MCF 10A (cell line): ENCODE measurements around the gene OLFM1. TPM values are rescaled to one million over a fixed set of nuclear protein-coding genes. Genes with fewer than 3 reads are reported as not detected.

Experiments used
- BruUV-seq: library from RNA; stranded (reverse); fragments of 400-500 nt; replicated peaks from 2 replicates; lab custom pipeline; 2021; lab: Mats Ljungman, UMichigan
- CTCF ChIA-PET: fragments of 300-600 bp; sonication (Branson Sonifier 250); formaldehyde crosslinking; extraction: SDS; loops from one replicate; lab custom pipeline; 2021; ENCODE audit warnings: antibody characterized with exemption, inconsistent platforms; lab: Yijun Ruan, JAX
- POLR2A ChIA-PET: fragments of 300-600, 350-650 bp; sonication (Branson Sonifier 250); formaldehyde crosslinking; extraction: SDS; loops from one replicate; lab custom pipeline; 2020; ENCODE audit warnings: antibody characterized with exemption, inconsistent platforms; lab: Yijun Ruan, JAX
- DNase-seq: peaks from one replicate; pipeline ENCODE4 v3.0.0-alpha.2; 2018; ENCODE audit not compliant: unreplicated experiment
- H3K27ac Mint-ChIP-seq: one replicate; pipeline ENCODE4 v1.8.0; 2022; ENCODE audit warnings: mild to moderate bottlenecking, low read depth, mixed read lengths; ENCODE audit not compliant: unreplicated experiment
- H3K27me3 Mint-ChIP-seq: one replicate; pipeline ENCODE4 v1.8.0; 2022; ENCODE audit warnings: mixed read lengths; ENCODE audit not compliant: insufficient read depth, unreplicated experiment
- H3K36me3 Mint-ChIP-seq: one replicate; pipeline ENCODE4 v1.8.0; 2022; ENCODE audit warnings: mild to moderate bottlenecking, moderate library complexity, mixed read lengths; ENCODE audit not compliant: insufficient read depth, unreplicated experiment
- H3K4me1 Mint-ChIP-seq: one replicate; pipeline ENCODE4 v1.8.0; 2022; ENCODE audit warnings: mixed read lengths; ENCODE audit not compliant: insufficient read depth, unreplicated experiment
- H3K4me3 Mint-ChIP-seq: one replicate; pipeline ENCODE4 v1.8.0; 2022; ENCODE audit warnings: mild to moderate bottlenecking, moderate library complexity, mixed read lengths; ENCODE audit not compliant: unreplicated experiment
- H3K9me3 Mint-ChIP-seq: one replicate; pipeline ENCODE4 v1.8.0; 2022; ENCODE audit warnings: mixed read lengths; ENCODE audit not compliant: unreplicated experiment
- intact Hi-C: fragments of 100-400 bp; cut with micrococcal nuclease; formaldehyde crosslinking; loops from 2 replicates; pipeline ENCODE4 v1.14.1; 2022
- total RNA-seq: library from RNA; stranded (reverse); gene quantifications from 2 replicates; pipeline ENCODE4 v1.2.3, GENCODE V29; 2022
- TF ChIP-seq, protein P1 (sequence below): fragments of 200-600 bp; IDR thresholded peaks from one replicate; pipeline ENCODE4 v1.8.0; 2022; ENCODE audit warnings: antibody characterized with exemption, mild to moderate bottlenecking; ENCODE audit not compliant: unreplicated experiment

OLFM1 gene
- total RNA-seq, 1 experiment from 2014 or later, result not detected

DNA sequence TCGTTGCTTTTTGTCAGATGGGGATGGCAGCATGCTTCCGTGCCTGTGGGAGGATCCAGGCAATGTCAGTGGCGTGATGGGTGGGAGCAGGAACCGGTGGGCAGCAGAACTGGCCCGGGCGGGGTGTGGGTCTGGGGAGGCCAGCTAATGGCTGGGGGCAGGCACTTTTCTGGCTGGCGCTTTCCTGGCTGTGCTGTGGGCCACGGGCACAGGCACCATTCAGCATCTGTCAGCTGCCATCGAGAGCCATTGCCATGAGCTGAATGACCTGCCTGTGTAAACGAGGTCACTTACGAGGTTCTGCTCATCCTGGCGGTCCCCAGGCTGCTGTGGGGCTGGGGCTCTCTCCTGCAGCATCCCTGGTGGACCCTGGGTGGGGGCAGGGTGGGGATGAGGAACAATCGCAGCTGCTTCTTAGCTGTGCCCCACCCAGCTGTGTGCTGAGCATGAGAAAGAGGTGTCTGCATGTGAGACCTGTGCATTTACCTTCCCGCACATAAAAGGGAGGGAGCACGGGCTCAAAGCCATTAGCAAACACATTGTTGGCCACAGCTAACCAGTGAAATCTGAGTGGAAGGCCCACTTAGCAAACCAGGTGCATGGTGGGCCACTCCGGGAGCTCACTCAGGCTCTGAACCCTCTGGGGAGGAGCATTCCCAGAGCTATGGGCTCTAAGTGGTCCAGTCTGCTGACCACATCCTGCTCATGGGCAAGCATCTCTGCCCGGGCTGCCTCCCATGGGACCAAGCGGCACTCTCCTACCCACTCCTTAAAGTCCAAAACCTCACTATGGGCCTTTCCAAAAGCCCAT, 41.3 kb upstream of the OLFM1 start:
- intact Hi-C loops, result no loop called here

DNA sequence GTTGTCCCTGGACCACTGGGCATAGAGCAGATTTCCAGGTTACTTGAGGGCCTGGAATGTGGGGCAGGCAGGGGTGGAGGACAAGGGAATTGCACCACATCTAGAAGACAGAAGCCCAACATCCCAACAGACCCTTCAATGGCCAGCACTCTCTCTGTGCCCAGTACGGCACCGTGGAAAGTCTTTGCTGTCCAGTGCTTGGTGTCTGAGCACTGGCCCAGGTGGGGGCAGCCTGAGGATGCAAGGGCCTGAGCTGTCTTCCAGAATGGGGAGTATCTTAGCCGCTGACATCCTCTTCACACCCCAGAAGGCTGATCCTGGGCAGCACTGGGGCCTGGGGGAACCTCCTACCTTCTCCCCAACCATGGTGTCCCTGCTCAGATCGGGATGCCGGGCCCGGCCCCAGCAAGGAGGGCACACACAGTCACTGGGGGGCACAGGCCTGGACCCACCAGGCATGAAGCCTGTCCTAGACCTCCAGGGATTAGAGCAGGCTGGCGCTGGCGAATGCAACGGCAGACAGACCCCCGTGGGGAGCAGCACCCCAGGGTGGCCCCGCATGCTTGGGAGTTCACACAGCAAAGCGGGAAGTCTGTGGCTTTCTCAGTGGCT, 40.6 kb upstream of the OLFM1 start:
- Mint-ChIP-seq H3K9me3 (no peaks in the 10 kb centered on the region), H3K36me3 (no peaks in the 10 kb centered on the region), H3K27me3 (peaks cover 69% of the 10 kb centered on the region), H3K4me1 (no peaks in the 10 kb centered on the region), H3K4me3 (no peak overlapping the region), H3K27ac (no peak overlapping the region)
- DNase-seq, result no peak
- TF ChIP-seq, protein P1, sequence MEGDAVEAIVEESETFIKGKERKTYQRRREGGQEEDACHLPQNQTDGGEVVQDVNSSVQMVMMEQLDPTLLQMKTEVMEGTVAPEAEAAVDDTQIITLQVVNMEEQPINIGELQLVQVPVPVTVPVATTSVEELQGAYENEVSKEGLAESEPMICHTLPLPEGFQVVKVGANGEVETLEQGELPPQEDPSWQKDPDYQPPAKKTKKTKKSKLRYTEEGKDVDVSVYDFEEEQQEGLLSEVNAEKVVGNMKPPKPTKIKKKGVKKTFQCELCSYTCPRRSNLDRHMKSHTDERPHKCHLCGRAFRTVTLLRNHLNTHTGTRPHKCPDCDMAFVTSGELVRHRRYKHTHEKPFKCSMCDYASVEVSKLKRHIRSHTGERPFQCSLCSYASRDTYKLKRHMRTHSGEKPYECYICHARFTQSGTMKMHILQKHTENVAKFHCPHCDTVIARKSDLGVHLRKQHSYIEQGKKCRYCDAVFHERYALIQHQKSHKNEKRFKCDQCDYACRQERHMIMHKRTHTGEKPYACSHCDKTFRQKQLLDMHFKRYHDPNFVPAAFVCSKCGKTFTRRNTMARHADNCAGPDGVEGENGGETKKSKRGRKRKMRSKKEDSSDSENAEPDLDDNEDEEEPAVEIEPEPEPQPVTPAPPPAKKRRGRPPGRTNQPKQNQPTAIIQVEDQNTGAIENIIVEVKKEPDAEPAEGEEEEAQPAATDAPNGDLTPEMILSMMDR, result no peak
- ChIA-PET POLR2A (interaction anchor here (0.6 kb wide), 1 partner anchor 15 kb away, joined by 3 read pairs; no protein-coding TSS in a partner anchor), CTCF (no interaction called here)
- no TSS peak for BruUV-seq
- intact Hi-C loops, result no loop called here

More for the DNA sequence above, 41.3 kb upstream of the OLFM1 start:
- Mint-ChIP-seq H3K4me1 (no peaks in the 10 kb centered on the region), H3K27me3 (peaks cover 76% of the 10 kb centered on the region), H3K9me3 (no peaks in the 10 kb centered on the region), H3K36me3 (no peaks in the 10 kb centered on the region), H3K27ac (no peak overlapping the region), H3K4me3 (no peak overlapping the region)
- no TSS peak for BruUV-seq
- CTCF ChIA-PET, result no interaction called here
- no peak for DNase-seq
- POLR2A ChIA-PET, result no interaction called here
- TF ChIP-seq, protein P1, result no peak

DNA sequence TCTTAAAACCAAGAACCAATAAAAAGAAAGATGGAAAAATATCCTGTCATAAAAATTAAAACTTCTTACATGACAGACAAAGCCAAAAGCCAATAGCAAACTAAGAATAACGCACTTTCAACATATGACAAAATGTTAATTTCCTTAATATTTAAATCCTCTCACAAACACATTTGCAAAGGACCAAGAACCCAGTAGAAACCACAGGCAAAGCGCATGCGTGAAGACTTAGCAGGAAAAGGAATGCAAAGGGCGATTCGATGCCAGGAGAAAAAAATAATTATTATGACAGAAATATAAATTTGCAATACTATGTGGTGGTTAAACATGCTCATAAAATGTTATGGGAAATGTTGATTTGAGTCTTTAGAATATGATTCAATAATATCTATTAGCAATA, 39.9 kb upstream of the OLFM1 start:
- H3K9me3 Mint-ChIP-seq, result no peaks in the 10 kb centered on the region
- CTCF ChIA-PET, result no interaction called here
- H3K27ac Mint-ChIP-seq, result no peak overlapping the region
- no peak overlapping the region for H3K4me3 Mint-ChIP-seq
- H3K36me3 Mint-ChIP-seq, result no peaks in the 10 kb centered on the region
- intact Hi-C loops, result no loop called here
- no peak for DNase-seq
- TF ChIP-seq, protein P1, result no peak
- BruUV-seq, result no TSS peak
- H3K27me3 Mint-ChIP-seq, result peaks cover 63% of the 10 kb centered on the region
- POLR2A ChIA-PET, result no interaction called here
- no peaks in the 10 kb centered on the region for H3K4me1 Mint-ChIP-seq

DNA sequence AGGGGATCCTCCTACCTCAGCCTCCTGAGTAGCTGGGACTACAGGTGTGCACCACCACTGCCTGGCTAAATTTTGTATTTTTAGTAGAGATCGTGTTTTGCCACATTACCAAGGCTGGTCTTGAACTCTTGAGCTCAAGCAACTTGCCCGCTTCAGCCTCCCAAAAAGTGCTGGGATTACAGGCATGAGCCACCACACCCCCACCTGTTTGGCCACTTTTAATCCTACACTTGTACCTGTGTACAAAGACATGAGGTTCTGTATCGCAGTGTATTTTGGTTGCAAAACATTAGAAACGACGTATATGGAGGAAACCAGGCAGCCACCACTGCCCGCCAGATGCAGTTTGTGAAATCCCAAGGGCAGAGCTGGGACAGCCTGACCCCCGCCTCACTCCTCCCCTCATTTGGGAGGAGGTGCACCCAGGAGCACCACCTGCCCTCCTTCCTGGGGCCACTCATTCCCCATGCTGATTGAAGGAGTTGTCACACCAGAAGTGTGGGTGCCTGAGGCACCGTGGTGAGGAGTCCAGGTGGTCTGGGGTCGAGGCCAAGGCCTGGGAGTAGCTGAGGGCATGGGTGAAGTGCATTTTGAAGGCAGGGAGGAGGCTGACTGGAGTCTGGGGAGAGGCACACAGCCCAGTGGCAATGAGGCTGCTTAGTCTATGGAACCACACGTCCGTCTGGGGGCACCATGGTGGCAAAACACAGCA, 39.3 kb upstream of the OLFM1 start:
- no peak overlapping the region for H3K27ac Mint-ChIP-seq
- POLR2A ChIA-PET, result no interaction called here
- no peaks in the 10 kb centered on the region for H3K9me3 Mint-ChIP-seq
- no peaks in the 10 kb centered on the region for H3K36me3 Mint-ChIP-seq
- no peaks in the 10 kb centered on the region for H3K4me1 Mint-ChIP-seq
- peaks cover 63% of the 10 kb centered on the region for H3K27me3 Mint-ChIP-seq
- intact Hi-C loops, result no loop called here
- no TSS peak for BruUV-seq
- H3K4me3 Mint-ChIP-seq, result no peak overlapping the region
- DNase-seq, result no peak
- CTCF ChIA-PET, result no interaction called here
- TF ChIP-seq, protein P1, result no peak
